HG02852 (cell line): Measurements from ENCODE around the gene RTL9.
A peak's percentile ranks its signal among the peaks of the same experiment; 100 is the strongest.

Experiments used
- ATAC-seq: cut with Tn5 transposase; IDR thresholded peaks from one replicate; pipeline ENCODE4 v1.9.1; 2021; ENCODE audit warnings: mild to moderate bottlenecking, moderate library complexity; ENCODE audit not compliant: unreplicated experiment

Gene RTL9

DNA sequence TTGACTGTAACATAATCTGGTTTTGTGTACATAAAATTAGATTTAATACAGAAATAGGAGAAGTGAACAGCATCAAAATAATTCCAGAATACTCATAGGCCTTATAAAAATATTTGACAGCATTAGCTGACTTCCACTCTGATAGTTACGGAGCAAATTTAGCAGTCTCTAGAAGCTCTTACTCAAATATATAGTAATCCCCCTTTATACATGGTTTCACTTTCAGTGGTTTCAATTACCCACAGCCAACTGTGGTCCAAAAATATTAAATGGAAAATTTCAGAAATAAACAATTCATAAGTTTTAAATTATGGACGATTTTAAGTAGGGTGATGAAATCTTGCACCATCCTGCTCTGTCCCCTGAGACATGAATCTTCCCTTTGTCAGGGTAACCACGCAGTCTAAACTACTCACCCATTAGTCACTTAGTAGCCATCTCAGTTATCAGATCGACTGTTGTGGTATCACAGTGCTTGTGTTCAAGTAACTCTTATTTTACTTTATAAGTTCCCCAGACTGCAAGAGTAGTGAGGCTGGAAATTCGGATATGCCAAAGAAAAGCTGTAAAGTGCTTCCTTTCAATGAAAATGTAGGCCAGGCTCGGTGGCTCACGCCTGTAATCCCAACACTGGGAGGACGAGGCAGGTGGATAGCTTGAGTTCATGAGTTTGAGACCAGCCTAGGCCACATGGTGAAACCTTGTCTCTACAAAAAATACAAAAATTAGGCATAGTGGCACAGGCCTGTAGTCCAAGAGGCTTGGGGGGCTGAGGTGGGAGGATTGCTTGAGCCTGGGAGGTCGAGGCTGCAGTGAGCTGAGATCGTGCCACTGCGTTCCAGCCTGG, 17.2 kb upstream of the RTL9 start:
- peak; percentile 86 for ATAC-seq

- ATAC-seq: no peak
These were observed 12.0 kb upstream of the RTL9 start for GRCh38 chrX:110346681-110347080.

DNA sequence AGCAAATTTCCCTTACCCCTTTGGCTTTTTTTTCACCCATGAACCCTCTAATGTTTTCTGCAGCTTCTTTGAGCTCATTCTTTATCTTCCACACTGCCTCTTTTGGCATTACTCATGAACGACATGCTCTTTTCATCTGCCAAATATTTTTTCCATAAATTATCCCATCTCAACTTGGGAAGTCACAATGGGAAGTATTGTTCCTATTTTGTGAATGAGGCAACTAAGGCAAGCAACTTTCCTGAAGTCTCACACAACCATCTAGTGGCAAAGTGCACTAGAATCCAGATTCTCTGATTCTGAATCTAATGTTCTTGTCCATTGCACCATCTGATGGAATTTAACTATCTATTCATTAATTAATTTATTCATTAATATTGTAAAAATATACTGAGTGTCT, 625 bp downstream of the RTL9 start:
- no peak for ATAC-seq

DNA sequence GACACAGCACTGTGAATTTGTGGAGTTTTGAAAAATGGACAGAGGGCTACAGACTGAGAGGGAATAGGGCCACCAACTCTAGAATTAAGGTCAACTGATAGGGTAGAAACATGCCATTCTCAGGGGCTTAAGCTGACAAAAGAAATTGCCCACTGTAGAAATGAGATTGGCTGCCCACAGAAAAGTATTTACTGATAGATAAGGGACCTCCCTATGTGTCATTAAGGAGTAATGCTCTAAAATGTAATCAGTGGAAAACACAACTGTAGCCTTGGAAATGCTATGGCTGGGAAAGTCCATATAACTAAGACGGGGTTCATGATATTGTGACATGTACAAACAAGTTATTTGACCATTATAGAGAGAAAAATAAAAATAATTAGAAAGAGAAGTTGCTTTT, 4.6 kb downstream of the RTL9 start:
- no peak for ATAC-seq

DNA sequence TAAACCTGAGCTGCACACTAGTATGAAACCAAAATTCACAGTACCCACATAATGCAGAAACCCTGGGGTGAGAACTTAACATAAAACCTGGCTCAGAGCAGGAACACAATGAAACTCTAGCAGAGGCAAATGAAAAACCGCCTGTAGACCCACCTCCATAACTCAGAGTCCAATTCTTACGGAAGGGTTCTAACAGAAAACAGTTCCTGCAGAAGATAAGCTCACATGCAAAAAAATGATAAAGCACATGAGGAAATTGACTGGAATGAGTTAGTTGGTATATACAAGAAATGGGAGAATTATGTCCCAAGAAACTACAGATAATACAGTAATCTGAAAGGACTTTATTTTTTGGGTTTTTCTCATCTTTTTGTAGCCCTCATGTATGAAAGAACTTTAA, 14.7 kb downstream of the RTL9 start:
- ATAC-seq: no peak

- no peak for ATAC-seq
These were observed 15.9 kb downstream of the RTL9 start for GRCh38 chrX:110374559-110374958.

- ATAC-seq: no peak
These were observed 22.6 kb downstream of the RTL9 start for GRCh38 chrX:110381216-110381615.

- no peak for ATAC-seq
These were observed 24.8 kb downstream of the RTL9 start for GRCh38 chrX:110383414-110383813.

GRCh38 chrX:110384490-110384889, 25.8 kb downstream of the RTL9 start:
- no peak for ATAC-seq

GRCh38 chrX:110389570-110389969, 30.9 kb downstream of the RTL9 start:
- ATAC-seq: no peak

GRCh38 chrX:110391086-110391485, 32.4 kb downstream of the RTL9 start:
- no peak for ATAC-seq

GRCh38 chrX:110394651-110395050, 36.0 kb downstream of the RTL9 start:
- ATAC-seq: no peak

DNA sequence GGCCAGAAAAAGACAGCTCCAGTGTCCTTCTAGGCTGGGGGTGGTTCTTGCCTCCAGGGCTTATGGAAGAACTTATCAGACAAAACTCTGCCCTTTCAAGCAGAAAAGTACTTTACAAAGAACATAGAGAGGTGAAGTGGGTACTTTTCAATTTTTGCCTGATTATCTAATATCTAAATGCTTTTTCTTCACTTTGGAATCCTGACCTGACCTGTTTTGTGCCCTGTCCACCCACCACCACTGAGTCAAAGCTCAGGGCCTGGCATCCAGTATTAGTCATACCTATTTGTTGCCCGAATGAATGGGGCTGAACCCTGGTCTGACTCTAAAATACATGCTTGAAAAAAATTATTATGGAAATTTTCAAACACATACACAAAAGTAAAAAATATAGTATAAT, 37.2 kb downstream of the RTL9 start:
- no peak for ATAC-seq

DNA sequence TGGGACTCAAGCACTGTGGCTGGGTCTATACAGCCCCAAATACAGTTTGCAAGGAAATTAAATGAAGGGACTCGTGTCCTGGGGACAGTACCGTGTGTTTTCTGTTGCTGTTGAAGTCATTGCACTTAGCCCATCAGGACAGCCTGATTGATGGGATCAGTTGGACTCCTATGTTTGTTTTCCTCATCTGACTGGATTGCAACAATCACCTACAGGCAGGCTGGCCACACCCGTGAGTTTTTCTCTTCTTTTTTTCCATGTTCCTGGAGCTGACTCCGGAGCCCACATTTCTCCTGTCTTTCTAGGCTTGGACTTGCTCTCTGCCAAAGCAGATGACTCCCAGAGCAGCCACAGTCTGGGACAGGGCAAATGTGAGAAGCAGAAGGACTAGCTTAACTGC, 38.1 kb downstream of the RTL9 start:
- ATAC-seq: no peak

GRCh38 chrX:110397339-110397738, 38.7 kb downstream of the RTL9 start:
- no peak for ATAC-seq

DNA sequence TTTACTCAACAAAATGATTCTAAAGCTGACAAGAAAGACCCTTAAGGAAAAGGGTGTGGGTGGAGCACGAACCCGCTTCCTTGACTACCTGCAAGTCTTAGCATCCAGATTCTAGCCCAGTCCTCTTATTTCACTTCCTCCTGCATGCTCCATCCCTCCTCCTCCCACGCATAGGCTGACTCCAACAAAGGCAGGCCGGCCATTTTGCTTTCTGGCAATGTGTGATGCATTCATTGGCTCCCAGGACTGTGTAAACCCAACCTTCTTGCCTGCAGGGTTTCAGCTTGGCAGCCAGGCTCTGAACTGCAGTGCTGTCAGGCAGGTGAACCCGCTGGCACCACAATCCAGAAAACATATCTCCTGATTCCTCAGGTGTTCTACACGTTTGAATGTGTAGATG, 39.3 kb downstream of the RTL9 start:
- no peak for ATAC-seq

DNA sequence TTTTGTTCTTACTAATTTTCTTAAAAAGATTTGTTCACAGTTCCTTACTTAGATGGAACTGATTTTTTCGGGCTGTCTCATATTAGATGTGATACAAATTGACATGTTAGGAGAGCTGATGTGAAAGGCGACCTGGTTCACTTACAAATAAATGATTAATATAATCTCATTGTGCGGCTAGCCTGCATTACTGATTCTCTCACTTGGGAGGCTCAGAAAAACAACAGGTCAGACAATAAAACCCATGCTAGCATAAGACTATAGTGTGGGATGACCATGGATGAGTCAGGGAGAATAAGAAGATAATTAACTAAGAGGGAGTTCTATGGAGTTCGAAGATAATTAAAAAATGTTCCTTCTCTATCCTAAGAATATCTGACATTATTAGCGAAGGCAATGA, 40.8 kb downstream of the RTL9 start:
- ATAC-seq: no peak

DNA sequence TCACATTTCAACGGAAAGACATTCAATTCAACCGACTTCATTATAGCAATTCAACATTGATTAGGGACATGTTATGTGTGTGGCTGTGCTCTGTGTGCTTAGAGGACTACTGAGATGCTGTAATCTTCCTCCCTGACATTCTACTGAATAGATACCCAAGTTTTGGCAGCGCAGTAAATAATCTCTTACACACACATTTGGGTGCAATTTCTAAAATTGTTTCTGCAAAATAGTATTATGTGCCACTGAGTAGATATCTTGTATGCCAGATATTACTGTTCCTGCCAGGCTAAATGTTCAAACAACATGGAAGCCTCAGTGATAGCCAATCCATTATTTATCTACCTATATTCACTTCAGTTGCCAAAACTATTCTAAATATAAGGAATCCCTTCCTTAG, 41.3 kb downstream of the RTL9 start:
- no peak for ATAC-seq

- ATAC-seq: no peak
These were observed 42.5 kb downstream of the RTL9 start for GRCh38 chrX:110401135-110401534.

- ATAC-seq: no peak
These were observed 43.6 kb downstream of the RTL9 start for GRCh38 chrX:110402091-110402849.

DNA sequence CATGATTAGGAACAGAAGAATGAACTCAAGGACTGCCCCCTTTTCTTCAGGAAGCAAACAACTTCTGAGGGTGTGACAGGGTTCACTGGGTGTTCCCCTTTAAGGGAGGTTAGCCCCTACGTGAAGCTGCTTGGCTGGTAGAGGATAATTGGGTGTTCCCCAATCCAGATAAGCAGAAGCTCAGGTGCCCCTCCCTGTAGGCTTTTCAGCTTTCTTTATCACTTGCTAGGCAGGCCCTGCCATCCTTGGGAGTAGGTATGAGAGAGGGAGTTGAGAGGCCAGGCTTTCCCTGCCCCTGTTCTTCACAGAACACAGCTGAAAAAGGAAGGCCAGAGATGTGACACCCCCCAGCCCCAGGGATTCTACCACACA, 44.2 kb downstream of the RTL9 start:
- ATAC-seq: no peak

- ATAC-seq: no peak
These were observed 45.0 kb downstream of the RTL9 start for GRCh38 chrX:110403441-110404238.
